K562 (cell line): ENCODE results near the gene TRIM44. TPM values are rescaled to one million over a fixed set of nuclear protein-coding genes. Genes with fewer than 3 reads are reported as not detected.
"Not testable (repeated sequence)": the region's sequence is repeated elsewhere in the genome, so short reads cannot be mapped to it uniquely, and the experiment has no call there.

Experiments
- ATAC-seq: fragments of 200-7000 bp; cut with Tn5 transposase; 3 replicates; pipeline ENCODE4 v1.9.1; 2020; ENCODE audit warnings: moderate library complexity
- BruUV-seq: library from RNA; stranded (reverse); fragments of 400-500 nt; replicated peaks from 2 replicates; lab custom pipeline; 2021; lab: Mats Ljungman, UMichigan
- CTCF ChIA-PET: fragments of 300-600 bp; formaldehyde crosslinking; extraction: SDS; loops from one replicate; lab custom pipeline; 2021; ENCODE audit warnings: low intra/inter-chr PET ratio; lab: Yijun Ruan, JAX
- POLR2A ChIA-PET: fragments of 300-600, 350-650 bp; sonication (Branson Sonifier 250); formaldehyde crosslinking; extraction: SDS; loops from one replicate; lab custom pipeline; 2021; ENCODE audit warnings: antibody characterized with exemption, inconsistent platforms; lab: Yijun Ruan, JAX
- DNase-seq, 4 experiments: peaks; one replicate each; pipeline versions ENCODE4 v3.0.0 to v3.0.0-alpha.2; 2011 to 2018; ENCODE audit warnings: low spot score in 3 of 4, mixed read lengths in 3 of 4; ENCODE audit errors: extremely low read depth in 1 of 4
- FAIRE-seq: peaks from 2 replicates; lab custom pipeline; 2011; peaks lifted over from hg19 to GRCh38; lab: Jason Lieb, UNC
- H2AFZ ChIP-seq: 2 replicates; pipeline ENCODE4 v1.6.0; 2011; ENCODE audit warnings: low read depth, low read length, control low read depth, inconsistent platforms
- H3K27ac ChIP-seq: fragments of 200-600 bp; 3 replicates; pipeline ENCODE4 v1.8.0; 2011; ENCODE audit warnings: low read depth, mild to moderate bottlenecking, control low read depth, inconsistent platforms, low read length, moderate library complexity, mixed read lengths; ENCODE audit errors: extremely low read depth
- H3K27me3 ChIP-seq, 2 experiments: fragments of 300-600 bp in 1 of 2; 2 replicates in 1 of 2; 3 replicates in 1 of 2; pipeline versions ENCODE4 v1.6.0 to v1.8.0; 2011; ENCODE audit warnings: inconsistent platforms in 2 of 2, low read length in 2 of 2, mild to moderate bottlenecking in 1 of 2, mixed read lengths in 1 of 2, moderate library complexity in 1 of 2; ENCODE audit not compliant: control insufficient read depth in 2 of 2, insufficient read depth in 2 of 2
- H3K36me3 ChIP-seq: fragments of 300-600 bp; 3 replicates; pipeline ENCODE4 v1.8.0; 2011; ENCODE audit warnings: mild to moderate bottlenecking, low read length, inconsistent platforms; ENCODE audit not compliant: control insufficient read depth, insufficient read depth
- H3K4me1 ChIP-seq, 2 experiments: fragments of 200-600 bp in 1 of 2; replicated peaks in 1 of 2; 2 replicates in 1 of 2; 3 replicates in 1 of 2; pipeline versions ENCODE4 v1.5.1 to v1.8.0; 2011; ENCODE audit warnings: inconsistent platforms in 2 of 2, low read length in 2 of 2, mild to moderate bottlenecking in 1 of 2, mixed read lengths in 1 of 2, moderate library complexity in 1 of 2; ENCODE audit not compliant: control insufficient read depth in 2 of 2, insufficient read depth in 2 of 2
- H3K4me2 ChIP-seq: 2 replicates; pipeline ENCODE4 v1.6.1; 2011; ENCODE audit warnings: low read length, control low read depth, inconsistent platforms, mixed read lengths; ENCODE audit not compliant: insufficient read depth
- H3K4me3 ChIP-seq: fragments of 200-600 bp; sonication (generic), shearing (Covaris generic); 2 replicates; pipeline ENCODE4 v1.5.1; 2016; ENCODE audit warnings: control low read depth, inconsistent platforms
- H3K79me2 ChIP-seq: fragments of 200-600 bp; 3 replicates; pipeline ENCODE4 v1.8.0; 2011; ENCODE audit warnings: low read length, inconsistent platforms; ENCODE audit not compliant: control insufficient read depth, insufficient read depth
- H3K9ac ChIP-seq, 2 experiments: 2 replicates each; pipeline versions ENCODE4 v1.6.0 to v1.6.1; 2011; ENCODE audit warnings: low read depth in 2 of 2, low read length in 2 of 2, control low read depth in 1 of 2, inconsistent platforms in 1 of 2, mild to moderate bottlenecking in 1 of 2, mixed read lengths in 1 of 2; ENCODE audit not compliant: insufficient read depth in 1 of 2
- H3K9me1 ChIP-seq: one replicate; pipeline ENCODE4 v1.6.0; 2011; ENCODE audit warnings: inconsistent platforms, mild to moderate bottlenecking, low read length, moderate library complexity; ENCODE audit not compliant: control insufficient read depth, insufficient read depth
- H3K9me3 ChIP-seq: replicated peaks from 2 replicates; pipeline ENCODE4 v1.5.1; 2011; ENCODE audit warnings: low read depth, low read length, inconsistent platforms; ENCODE audit not compliant: control insufficient read depth, insufficient read depth
- H4K20me1 ChIP-seq: replicated peaks from 2 replicates; pipeline ENCODE4 v1.6.1; 2011; ENCODE audit warnings: low read length, inconsistent platforms, mixed read lengths; ENCODE audit not compliant: control insufficient read depth, insufficient read depth
- ETV1 ChIP-seq: fragments of 450-650 bp; conservative IDR thresholded peaks from 2 replicates; pipeline ENCODE4 v1.6.1; 2016; ENCODE audit warnings: missing genetic modification characterization, control low read depth, low read depth, missing compliant biosample characterization
- FOXP1 ChIP-seq: sonication (generic); formaldehyde crosslinking; IDR thresholded peaks from 2 replicates; pipeline ENCODE4 v1.8.0; 2022; ENCODE audit warnings: mild to moderate bottlenecking, missing genetic modification reagents
- ILF3 ChIP-seq: fragments of 450-650 bp; IDR thresholded peaks from 2 replicates; pipeline ENCODE4 v1.6.1; 2018; ENCODE audit warnings: antibody characterized with exemption, mild to moderate bottlenecking, moderate library complexity, borderline replicate concordance
- ILK ChIP-seq: fragments of 450-650 bp; IDR thresholded peaks from 2 replicates; pipeline ENCODE4 v1.6.1; 2016; ENCODE audit warnings: missing genetic modification characterization, low read depth, mild to moderate bottlenecking, missing compliant biosample characterization, moderate library complexity, borderline replicate concordance
- KLF16 ChIP-seq: IDR thresholded peaks from 2 replicates; pipeline ENCODE4 v1.6.1; 2016; ENCODE audit warnings: antibody characterized with exemption
- LARP7 ChIP-seq: fragments of 450-650 bp; IDR thresholded peaks from 2 replicates; pipeline ENCODE4 v1.6.1; 2016
- PPARD ChIP-seq: fragments of 250-450 bp; sonication (Bioruptor Pico); IDR thresholded peaks from 2 replicates; pipeline ENCODE4 v1.8.0; 2022; ENCODE audit warnings: inconsistent platforms, mild to moderate bottlenecking, moderate library complexity
- PTTG1 ChIP-seq: fragments of 450-650 bp; IDR thresholded peaks from 2 replicates; pipeline ENCODE4 v1.6.1; 2016; ENCODE audit warnings: low read depth, mild to moderate bottlenecking, missing genetic modification characterization, missing compliant biosample characterization
- SMC3 ChIP-seq: conservative IDR thresholded peaks from 2 replicates; pipeline ENCODE4 v1.6.1; 2011; ENCODE audit warnings: low read depth, low read length, improper control_type of control experiment; ENCODE audit not compliant: insufficient read depth
- SREBF2 ChIP-seq: sonication (generic); formaldehyde crosslinking; IDR thresholded peaks from 2 replicates; pipeline ENCODE4 v1.4.0; 2020; ENCODE audit warnings: mild to moderate bottlenecking, missing genetic modification reagents
- TEAD4 ChIP-seq, 2 experiments: sonication (generic) in 1 of 2; formaldehyde crosslinking in 1 of 2; IDR thresholded peaks; 2 replicates each; pipeline versions ENCODE4 v1.6.1 to v1.8.0; 2012 to 2022; ENCODE audit warnings: borderline replicate concordance in 1 of 2, inconsistent platforms in 1 of 2, low read length in 1 of 2, mild to moderate bottlenecking in 1 of 2, missing genetic modification reagents in 1 of 2
- TRIM28 ChIP-seq: fragments of 450-650 bp; IDR thresholded peaks from 2 replicates; pipeline ENCODE4 v1.6.1; 2017
- ZNF253 ChIP-seq: fragments of 250-450 bp; sonication (Bioruptor Pico); conservative IDR thresholded peaks from 2 replicates; pipeline ENCODE4 v1.6.1; 2021; ENCODE audit warnings: mild to moderate bottlenecking
- ZNF551 ChIP-seq: fragments of 250-450 bp; sonication (Bioruptor Pico); IDR thresholded peaks from 2 replicates; pipeline ENCODE4 v1.5.0; 2021; ENCODE audit warnings: mild to moderate bottlenecking, moderate library complexity
- WGBS: fragments of 100-300 bp; shearing (Covaris generic); methylation state at CpG from one replicate; pipeline ENCODE4 v1.1.6; 2016; ENCODE audit warnings: low coverage, mixed read lengths; ENCODE audit not compliant: insufficient coverage; ENCODE audit errors: missing lambda C conversion rate; 5-methylcytosine and 5-hydroxymethylcytosine counted together
- in situ Hi-C: fragments of 300-500 bp; cut with MboI; formaldehyde crosslinking; loops from 4 replicates; pipeline ENCODE4 v1.15.0; 2018; ENCODE audit warnings: inconsistent platforms, mixed read lengths
- intact Hi-C: fragments of 100-400 bp; cut with micrococcal nuclease; formaldehyde crosslinking; loops from 2 replicates; pipeline ENCODE4 v1.14.2; 2022
- polyA plus RNA-seq, 8 experiments: library from polyadenylated mRNA; depleted of rRNA in 4 of 8; stranded (reverse) in 5 of 8; unstranded in 3 of 8; fragments of >200 nt; fragmentation: Nextera tagmentation in 2 of 8; fragmentation: Illumina TruSeq in 1 of 8; extraction: Ambion mirVana in 2 of 8; extraction: Trizol in 1 of 8; gene quantifications; 2 replicates each; pipeline versions ENCODE4 v1.2.1 to v1.2.3, GENCODE V29; 2011 to 2014; ENCODE audit warnings: inconsistent platforms in 1 of 8, missing spikeins in 1 of 8
- total RNA-seq, 7 experiments: library from RNA; depleted of rRNA in 6 of 7; stranded (reverse); fragments of >200 nt in 6 of 7; fragmentation: Illumina TruSeq in 2 of 7; extraction: Trizol in 2 of 7; gene quantifications; 2 replicates each; pipeline versions ENCODE4 v1.2.1 to v1.2.3, GENCODE V29; 2011 to 2021; ENCODE audit warnings: low replicate concordance in 1 of 7
- TF ChIP-seq, protein P1 (sequence below): fragments of 250-450 bp; sonication (Bioruptor Pico); IDR thresholded peaks from 2 replicates; pipeline ENCODE4 v1.5.0; 2020; ENCODE audit warnings: mild to moderate bottlenecking
- TF ChIP-seq, protein P2 (sequence below): fragments of 450-650 bp; IDR thresholded peaks from 2 replicates; pipeline ENCODE4 v1.6.1; 2017; ENCODE audit warnings: mild to moderate bottlenecking, moderate library complexity
- TF ChIP-seq, protein P3 (sequence below): fragments of 450-650 bp; IDR thresholded peaks from 2 replicates; pipeline ENCODE4 v1.6.1; 2016; ENCODE audit warnings: low read depth, mild to moderate bottlenecking, moderate library complexity

The TRIM44 gene
- total and polyA plus RNA-seq, 9 of the 15 experiments (the other 6 are each of a cell fraction or from before 2014, with no cell fraction given) = 8.3 to 105 (median 37.2) TPM

DNA sequence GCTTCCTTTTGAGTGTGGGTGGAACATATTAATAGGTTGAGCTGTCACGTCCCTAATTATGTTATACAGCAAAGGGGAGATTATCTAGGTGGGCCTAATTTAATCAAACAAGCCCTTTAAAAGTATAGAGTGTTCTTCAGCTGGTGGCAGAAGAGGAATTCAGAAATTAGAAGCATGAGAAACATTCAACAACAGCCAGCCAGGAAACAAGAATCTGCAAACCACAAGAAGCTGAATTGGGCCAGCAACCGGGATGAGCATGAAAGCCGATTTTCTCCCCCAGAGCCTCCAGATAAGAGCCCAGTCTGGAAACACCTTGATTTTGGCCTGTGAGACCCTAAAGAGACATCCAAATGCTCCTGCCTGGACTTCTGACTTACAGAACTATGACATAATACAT lies 175.5 kb downstream of the TRIM44 start:
- in situ Hi-C loops = loop anchor here (10.0 kb wide), 1 partner anchor 427 kb away; no protein-coding TSS in a partner anchor
- BruUV-seq = no TSS peak
- CTCF ChIA-PET = no interaction called here

DNA sequence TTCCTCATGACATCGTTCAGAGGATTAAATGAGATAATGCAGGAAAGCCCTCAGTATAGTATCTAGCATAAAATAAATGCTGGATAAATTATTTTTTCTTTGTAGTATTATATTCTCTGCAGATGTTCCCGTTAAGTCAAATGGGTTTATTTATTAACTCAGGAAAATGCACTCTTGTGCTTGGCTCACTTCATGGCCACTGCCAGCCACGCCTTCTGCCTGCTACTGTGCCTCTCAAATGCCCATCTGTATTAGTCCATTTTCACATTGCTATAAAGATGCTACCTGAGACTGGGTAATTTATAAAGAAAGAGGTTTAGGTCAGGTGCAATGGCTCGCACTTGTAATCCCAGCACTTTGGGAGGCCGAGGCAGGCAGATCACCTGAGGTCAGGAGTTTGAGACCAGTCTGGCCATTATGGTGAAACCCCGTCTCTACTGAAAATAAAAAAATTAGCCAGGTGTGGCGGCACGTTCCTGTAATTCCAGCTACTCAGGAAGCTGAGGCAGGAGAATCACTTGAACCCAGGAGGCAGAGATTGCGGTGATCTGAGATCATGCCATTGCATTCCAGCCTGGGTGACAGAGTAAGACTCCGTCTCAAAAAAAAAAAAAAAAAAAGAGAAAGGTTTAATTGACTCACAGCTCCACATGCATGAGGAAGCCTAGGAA lies 176.3 kb downstream of the TRIM44 start:
- H3K79me2 ChIP-seq, H3K4me2 ChIP-seq, H3K27ac ChIP-seq, H4K20me1 ChIP-seq, intact Hi-C loops, H3K36me3 ChIP-seq, H2AFZ ChIP-seq, CTCF ChIA-PET, H3K9me1 ChIP-seq, ATAC-seq, H3K9me3 ChIP-seq, FAIRE-seq, H3K9ac ChIP-seq, H3K4me3 ChIP-seq, BruUV-seq, DNase-seq, H3K4me1 ChIP-seq: not testable (repeated sequence)
- peaks cover 0 to 13% of the 10 kb centered on the region in 2 experiments; a peak in 3 of 5 replicates for H3K27me3 ChIP-seq
- WGBS = 0% methylated on average over 9 of the region's 10 CpGs
- POLR2A ChIA-PET = interaction anchor here (0.6 kb wide), 1 partner anchor 98 kb away, joined by 3 read pairs; no protein-coding TSS in a partner anchor
- in situ Hi-C loops = loop anchor here (10.0 kb wide), 1 partner anchor 426 kb away; no protein-coding TSS in a partner anchor

More for the DNA sequence above, 175.5 kb downstream of the TRIM44 start:
- H3K9me3 ChIP-seq = no peaks in the 10 kb centered on the region
- no peak overlapping the region for H3K27ac ChIP-seq
- POLR2A ChIA-PET = no interaction called here
- 0% methylated on average over 3 of the region's 3 CpGs for WGBS
- no peak overlapping the region for H3K4me3 ChIP-seq
- ATAC-seq = no peak
- no peak overlapping the region for H3K9ac ChIP-seq
- H3K79me2 ChIP-seq = no peaks in the 10 kb centered on the region
- H3K4me1 ChIP-seq = no peaks in the 10 kb centered on the region
- DNase-seq = no peak
- no peaks in the 10 kb centered on the region for H3K9me1 ChIP-seq
- no peak overlapping the region for H3K4me2 ChIP-seq
- no peaks in the 10 kb centered on the region for H4K20me1 ChIP-seq
- no peak overlapping the region for H2AFZ ChIP-seq
- H3K27me3 ChIP-seq = peaks cover 4 to 13% of the 10 kb centered on the region in 2 experiments; a peak in 3 of 5 replicates
- no peak for FAIRE-seq
- no peaks in the 10 kb centered on the region for H3K36me3 ChIP-seq
- intact Hi-C loops = no loop called here
- no peak for TF ChIP-seq ILK (tag)
- TF ChIP-seq, protein P1, sequence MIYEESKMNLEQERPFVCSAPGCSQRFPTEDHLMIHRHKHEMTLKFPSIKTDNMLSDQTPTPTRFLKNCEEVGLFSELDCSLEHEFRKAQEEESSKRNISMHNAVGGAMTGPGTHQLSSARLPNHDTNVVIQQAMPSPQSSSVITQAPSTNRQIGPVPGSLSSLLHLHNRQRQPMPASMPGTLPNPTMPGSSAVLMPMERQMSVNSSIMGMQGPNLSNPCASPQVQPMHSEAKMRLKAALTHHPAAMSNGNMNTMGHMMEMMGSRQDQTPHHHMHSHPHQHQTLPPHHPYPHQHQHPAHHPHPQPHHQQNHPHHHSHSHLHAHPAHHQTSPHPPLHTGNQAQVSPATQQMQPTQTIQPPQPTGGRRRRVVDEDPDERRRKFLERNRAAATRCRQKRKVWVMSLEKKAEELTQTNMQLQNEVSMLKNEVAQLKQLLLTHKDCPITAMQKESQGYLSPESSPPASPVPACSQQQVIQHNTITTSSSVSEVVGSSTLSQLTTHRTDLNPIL (CRISPR knock-in tag) = no peak
- TF ChIP-seq ILF3 = no peak
- no peak for TF ChIP-seq SMC3
- no peak for TF ChIP-seq LARP7
- TF ChIP-seq KLF16 = no peak
- no peak for TF ChIP-seq FOXP1 (CRISPR knock-in tag)
- no peak for TF ChIP-seq ZNF551
- TF ChIP-seq TRIM28 = no peak
- no peak for TF ChIP-seq ETV1
- no peak for TF ChIP-seq PPARD (CRISPR knock-in tag)
- no peak for TF ChIP-seq PTTG1 (tag)
- no peak for TF ChIP-seq ZNF253 (CRISPR knock-in tag)
- TF ChIP-seq SREBF2 = no peak
- TF ChIP-seq, protein P2, sequence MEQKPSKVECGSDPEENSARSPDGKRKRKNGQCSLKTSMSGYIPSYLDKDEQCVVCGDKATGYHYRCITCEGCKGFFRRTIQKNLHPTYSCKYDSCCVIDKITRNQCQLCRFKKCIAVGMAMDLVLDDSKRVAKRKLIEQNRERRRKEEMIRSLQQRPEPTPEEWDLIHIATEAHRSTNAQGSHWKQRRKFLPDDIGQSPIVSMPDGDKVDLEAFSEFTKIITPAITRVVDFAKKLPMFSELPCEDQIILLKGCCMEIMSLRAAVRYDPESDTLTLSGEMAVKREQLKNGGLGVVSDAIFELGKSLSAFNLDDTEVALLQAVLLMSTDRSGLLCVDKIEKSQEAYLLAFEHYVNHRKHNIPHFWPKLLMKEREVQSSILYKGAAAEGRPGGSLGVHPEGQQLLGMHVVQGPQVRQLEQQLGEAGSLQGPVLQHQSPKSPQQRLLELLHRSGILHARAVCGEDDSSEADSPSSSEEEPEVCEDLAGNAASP = no peak
- TF ChIP-seq, protein P3, sequence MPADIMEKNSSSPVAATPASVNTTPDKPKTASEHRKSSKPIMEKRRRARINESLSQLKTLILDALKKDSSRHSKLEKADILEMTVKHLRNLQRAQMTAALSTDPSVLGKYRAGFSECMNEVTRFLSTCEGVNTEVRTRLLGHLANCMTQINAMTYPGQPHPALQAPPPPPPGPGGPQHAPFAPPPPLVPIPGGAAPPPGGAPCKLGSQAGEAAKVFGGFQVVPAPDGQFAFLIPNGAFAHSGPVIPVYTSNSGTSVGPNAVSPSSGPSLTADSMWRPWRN = no peak
- TF ChIP-seq TEAD4 (IDR thresholded peaks at IDR 0.05; ENCODE audit: low read length) = no peak
- no peak for TF ChIP-seq TEAD4 (CRISPR knock-in tag; IDR thresholded peaks at IDR 0.05; ENCODE audit: borderline replicate concordance)
